Breast epithelium (tissue), 4 donors: Measurements from ENCODE around the gene CLDN15. TPM values are rescaled to one million over a fixed set of nuclear protein-coding genes. Genes with fewer than 3 reads are reported as not detected.

Experiments
- DNase-seq, 2 donors: peaks; one replicate each; pipeline ENCODE4 v3.0.0-alpha.2; 2019; ENCODE audit warnings: low spot score in 2 of 2
- H3K27ac ChIP-seq, 2 donors: fragments of 200-600 bp; sonication (generic) in 1 of 2; one replicate each; pipeline ENCODE4 v1.5.1; 2016 to 2019; ENCODE audit warnings: mild to moderate bottlenecking in 1 of 2
- H3K27me3 ChIP-seq, 2 donors: fragments of 200-600 bp; sonication (generic) in 1 of 2; one replicate each; pipeline versions ENCODE4 v1.5.1 to v1.6.0; 2017 to 2019; ENCODE audit warnings: control low read depth in 1 of 2, mild to moderate bottlenecking in 1 of 2
- H3K36me3 ChIP-seq: fragments of 200-600 bp; one replicate; pipeline ENCODE4 v1.5.1; 2019
- H3K4me1 ChIP-seq, 2 donors: fragments of 200-600 bp; sonication (generic); one replicate each; pipeline ENCODE4 v1.5.1; 2016 to 2019; ENCODE audit warnings: control low read depth in 1 of 2
- H3K4me3 ChIP-seq, 3 donors: fragments of 200-600 bp; sonication (generic); 1 replicate in 2 of 3; 2 replicates in 1 of 3; pipeline ENCODE4 v1.5.1; 2016 to 2019; ENCODE audit warnings: mild to moderate bottlenecking in 3 of 3, moderate library complexity in 2 of 3
- H3K9me3 ChIP-seq, 2 donors: fragments of 200-600 bp; sonication (generic) in 1 of 2; one replicate each; pipeline ENCODE4 v1.5.1; 2016 to 2019; ENCODE audit warnings: control low read depth in 1 of 2
- CTCF ChIP-seq, 3 donors: fragments of 450-650 bp; IDR thresholded peaks; one replicate each; pipeline ENCODE4 v1.5.1; 2016 to 2017; ENCODE audit warnings: antibody characterized with exemption in 3 of 3, mild to moderate bottlenecking in 3 of 3, moderate library complexity in 3 of 3
- POLR2A ChIP-seq: fragments of 450-650 bp; IDR thresholded peaks from one replicate; pipeline ENCODE4 v1.6.1; 2016; ENCODE audit warnings: antibody characterized with exemption, mild to moderate bottlenecking, moderate library complexity
- POLR2AphosphoS5 ChIP-seq, 3 donors: sonication (generic); formaldehyde crosslinking; IDR thresholded peaks; one replicate each; pipeline ENCODE4 v1.6.1; 2017; ENCODE audit warnings: antibody characterized with exemption in 3 of 3
- intact Hi-C: fragments of 100-400 bp; cut with DNase I; formaldehyde crosslinking; loops from one replicate; pipeline ENCODE4 v1.15.1; 2023; ENCODE audit warnings: low total_unique reads
- total RNA-seq, 3 donors: library from RNA; depleted of rRNA; stranded (reverse); fragments of >200 nt; gene quantifications; one replicate each; pipeline ENCODE4 v1.1.0, GENCODE V29; 2016

The CLDN15 gene
- total RNA-seq, 3 donors from 2014 or later, result 14.4 to 44.6 (median 17.1) TPM

GRCh38 chr7:101216860-101217387 lies 20.7 kb downstream of the CLDN15 start:
- Histone ChIP-seq H3K27me3 (no peaks in the 10 kb centered on the region), H3K36me3 (no peaks in the 10 kb centered on the region), H3K4me3 (peak overlapping the region; percentile 72 to 90 (median 84)), H3K4me1 (peaks cover 0 to 6% of the 10 kb centered on the region in 2 donors), H3K27ac (peak overlapping the region; percentile 89 to 91), H3K9me3 (no peaks in the 10 kb centered on the region)
- TF ChIP-seq POLR2AphosphoS5 (IDR thresholded peaks at IDR 0.05) (no peak), CTCF (IDR thresholded peaks at IDR 0.05) (no peak), POLR2A (no peak)
- intact Hi-C loops, result no loop called here
- DNase-seq, result no peak

GRCh38 chr7:101216001-101216859 lies 21.4 kb downstream of the CLDN15 start:
- no peak for DNase-seq
- Histone ChIP-seq H3K9me3 (no peaks in the 10 kb centered on the region), H3K27me3 (no peaks in the 10 kb centered on the region), H3K36me3 (no peaks in the 10 kb centered on the region), H3K4me3 (peak overlapping the region; percentile 72 to 90 (median 84)), H3K27ac (no peak overlapping the region), H3K4me1 (peaks cover 0 to 6% of the 10 kb centered on the region in 2 donors)
- intact Hi-C loops, result no loop called here
- TF ChIP-seq POLR2AphosphoS5 (IDR thresholded peaks at IDR 0.05) (no peak), CTCF (IDR thresholded peaks at IDR 0.05) (no peak), POLR2A (no peak)

- no peak for TF ChIP-seq POLR2A
- no peak for TF ChIP-seq CTCF (IDR thresholded peaks at IDR 0.05)
- TF ChIP-seq POLR2AphosphoS5 (IDR thresholded peaks at IDR 0.05), result no peak
- intact Hi-C loops, result no loop called here
- H3K36me3 ChIP-seq, result no peaks in the 10 kb centered on the region
- no peak overlapping the region for H3K27ac ChIP-seq
- H3K9me3 ChIP-seq, result no peaks in the 10 kb centered on the region
- no peaks in the 10 kb centered on the region for H3K4me1 ChIP-seq
- H3K27me3 ChIP-seq, result no peaks in the 10 kb centered on the region
- no peak overlapping the region for H3K4me3 ChIP-seq
- no peak for DNase-seq
Observed at GRCh38 chr7:101212014-101212413, 25.6 kb downstream of the CLDN15 start.

GRCh38 chr7:101211501-101211900 lies 26.1 kb downstream of the CLDN15 start:
- H3K27ac ChIP-seq, result no peak overlapping the region
- H3K4me3 ChIP-seq, result no peak overlapping the region
- DNase-seq, result no peak
- H3K27me3 ChIP-seq, result no peaks in the 10 kb centered on the region
- no peak for TF ChIP-seq CTCF (IDR thresholded peaks at IDR 0.05)
- no peak for TF ChIP-seq POLR2AphosphoS5 (IDR thresholded peaks at IDR 0.05)
- no peak for TF ChIP-seq POLR2A
- H3K36me3 ChIP-seq, result no peaks in the 10 kb centered on the region
- intact Hi-C loops, result no loop called here
- no peaks in the 10 kb centered on the region for H3K4me1 ChIP-seq
- H3K9me3 ChIP-seq, result no peaks in the 10 kb centered on the region

- no peaks in the 10 kb centered on the region for H3K4me1 ChIP-seq
- intact Hi-C loops, result no loop called here
- H3K27me3 ChIP-seq, result no peaks in the 10 kb centered on the region
- no peak for DNase-seq
- no peaks in the 10 kb centered on the region for H3K36me3 ChIP-seq
- no peak overlapping the region for H3K4me3 ChIP-seq
- no peaks in the 10 kb centered on the region for H3K9me3 ChIP-seq
- no peak overlapping the region for H3K27ac ChIP-seq
- TF ChIP-seq POLR2AphosphoS5 (IDR thresholded peaks at IDR 0.05) (no peak), POLR2A (no peak)
Observed at GRCh38 chr7:101210143-101210542, 27.5 kb downstream of the CLDN15 start.
